GM21737 (cell line): ENCODE results near the gene SCN8A.

Experiments
- ATAC-seq: cut with Tn5 transposase; IDR thresholded peaks from one replicate; pipeline ENCODE4 v1.9.1; 2021; ENCODE audit warnings: mild to moderate bottlenecking, moderate library complexity; ENCODE audit not compliant: unreplicated experiment

Gene SCN8A

DNA sequence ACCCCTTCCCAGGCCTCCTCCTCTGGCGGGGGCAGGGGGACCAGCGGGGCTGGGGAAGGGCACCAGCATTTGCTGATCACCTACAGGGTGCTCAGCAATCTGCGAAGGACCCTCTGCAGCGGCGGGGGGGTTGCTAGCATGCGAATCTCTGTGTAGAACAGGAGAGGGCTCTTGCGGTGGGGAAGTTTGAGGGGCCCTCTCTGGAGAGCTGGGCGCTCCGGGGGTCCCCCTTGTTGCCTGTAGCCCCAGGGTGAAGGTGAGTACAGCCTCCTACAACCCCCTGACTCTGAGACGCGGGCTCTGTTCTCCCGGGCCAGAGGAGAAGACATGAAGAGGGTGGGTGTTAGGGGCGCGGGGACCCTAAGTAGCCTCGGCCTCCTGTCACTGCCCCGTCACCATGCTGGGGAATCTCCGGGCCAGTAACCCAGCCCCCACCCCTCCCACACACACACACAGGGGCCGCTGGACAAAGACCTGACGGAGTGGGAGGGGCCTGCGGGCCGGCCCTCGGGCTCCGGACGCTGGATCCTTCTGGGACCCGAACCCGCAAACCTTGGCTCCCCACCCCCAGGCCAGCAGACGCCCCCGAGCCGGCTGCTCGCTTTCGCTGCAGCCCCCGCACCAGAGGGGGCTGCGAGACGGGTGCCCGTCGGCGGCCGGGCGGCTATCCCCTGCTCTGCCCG, 256.8 kb downstream of the SCN8A start:
- no peak for ATAC-seq

DNA sequence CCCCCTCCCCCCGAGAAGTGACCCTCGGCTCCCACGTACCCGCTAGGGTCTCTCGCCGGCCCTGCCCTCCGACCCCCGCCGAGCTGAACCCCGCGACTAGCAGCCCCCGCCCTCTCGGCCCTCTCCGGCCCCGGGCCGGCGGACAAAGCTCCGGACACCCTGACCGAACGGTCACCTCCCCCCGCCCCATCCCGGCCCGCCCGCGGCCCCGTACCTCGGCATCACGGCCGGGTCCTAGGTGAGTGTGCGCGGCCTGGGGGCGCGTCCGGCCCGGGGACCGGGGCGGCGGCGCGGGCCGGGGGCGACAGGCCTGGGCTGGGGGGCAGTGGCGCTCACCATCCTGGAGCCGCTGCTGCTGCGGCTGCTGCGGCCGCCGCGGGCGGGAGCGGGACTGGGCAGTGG, 257.3 kb downstream of the SCN8A start, which contains the start of gene FIGNL2:
TSS of gene FIGNL2 (minus strand) at position 393 of the 402 bp plus-strand sequence. CDS start 26,305 bp downstream, outside the sequence.
- no peak for ATAC-seq

- no peak for ATAC-seq
Observed at GRCh38 chr12:51848841-51849735, 258.1 kb downstream of the SCN8A start.

DNA sequence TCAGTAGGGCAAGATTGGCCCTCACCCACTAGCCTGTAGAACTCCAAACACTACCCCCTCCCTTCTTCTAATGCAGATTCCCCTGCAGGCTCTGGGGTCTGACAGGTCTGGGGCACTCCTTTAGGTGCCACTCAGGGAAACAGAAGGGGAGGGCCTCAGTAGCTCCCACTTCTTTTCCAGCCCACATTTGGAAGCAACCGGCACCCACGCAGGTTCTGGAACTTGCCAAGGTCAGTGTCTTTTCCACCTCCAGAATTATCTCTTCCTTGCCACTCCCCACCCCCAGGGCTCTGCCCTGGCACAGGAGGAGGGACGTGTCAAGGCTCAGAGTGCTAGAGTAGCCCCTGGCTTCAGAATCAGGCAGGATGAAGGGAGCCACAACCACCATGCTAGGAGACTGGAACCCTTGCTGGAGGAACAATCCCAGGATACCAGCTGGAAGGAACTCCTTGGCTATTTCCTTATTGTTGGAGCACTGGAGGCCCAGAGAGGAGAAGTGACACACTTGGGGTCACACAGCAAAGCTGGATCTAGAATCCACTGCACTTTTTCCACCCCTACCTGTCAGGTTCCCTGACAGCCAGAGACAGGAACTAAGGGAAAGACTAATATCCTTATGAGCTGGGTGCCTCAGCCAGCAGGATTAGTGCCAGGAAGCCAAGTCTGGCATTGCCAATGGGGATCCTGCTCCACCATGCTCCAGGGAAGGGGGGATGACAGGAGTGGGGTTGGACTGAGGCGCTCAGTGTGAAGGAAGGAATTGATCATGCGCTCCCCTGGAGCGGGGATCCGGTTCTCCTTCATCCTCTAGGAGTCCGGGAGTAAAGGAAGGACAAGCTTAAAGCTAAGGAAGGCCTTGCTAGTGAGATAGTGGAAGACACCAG, 259.3 kb downstream of the SCN8A start:
- ATAC-seq: no peak

GRCh38 chr12:51850965-51851299, 259.9 kb downstream of the SCN8A start:
- ATAC-seq: no peak

GRCh38 chr12:51851413-51852124, 260.5 kb downstream of the SCN8A start:
- ATAC-seq: no peak

GRCh38 chr12:51852404-51853137, 261.5 kb downstream of the SCN8A start:
- ATAC-seq: no peak

DNA sequence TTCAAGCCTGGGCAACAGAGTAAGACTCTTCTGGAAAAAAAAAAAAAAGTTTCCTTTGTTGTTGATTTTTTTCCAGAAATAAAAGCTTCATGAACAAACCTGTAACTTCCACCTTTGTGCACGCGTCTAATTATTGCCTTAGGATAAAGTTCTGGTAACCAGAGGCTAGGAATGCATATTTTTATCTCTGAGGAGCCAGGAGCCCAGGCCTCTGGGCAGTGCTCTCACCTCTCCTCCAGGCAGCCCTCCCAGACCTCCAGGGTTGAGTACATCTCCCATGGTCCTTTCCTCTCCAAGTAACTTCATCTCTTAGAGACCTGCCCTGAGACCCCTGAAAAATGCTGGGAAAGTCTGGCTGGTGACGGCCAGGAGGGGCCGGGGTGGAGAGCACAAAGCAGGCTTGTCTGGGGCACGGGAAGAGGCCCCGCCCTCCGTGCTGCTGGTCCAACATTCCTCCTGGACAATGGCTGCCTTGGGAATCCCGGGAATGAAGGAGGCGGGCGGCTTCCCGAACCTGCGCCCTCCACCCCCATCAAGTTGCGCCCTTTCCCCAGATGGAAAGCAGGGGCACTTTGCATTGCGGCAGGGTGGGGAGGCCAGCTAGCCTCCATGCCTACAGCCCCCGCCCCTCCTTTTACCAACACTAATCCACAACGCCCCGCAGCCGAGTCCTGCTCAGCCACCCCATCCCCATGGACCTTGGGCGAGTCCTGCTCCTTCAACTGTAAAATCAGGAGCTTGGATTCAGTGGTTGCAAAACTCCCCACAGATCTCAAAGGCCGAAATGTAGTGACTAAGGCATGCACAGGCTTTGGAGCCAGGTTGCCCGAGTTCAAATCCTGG, 264.8 kb downstream of the SCN8A start:
- no peak for ATAC-seq

- ATAC-seq: no peak
Observed at GRCh38 chr12:51860986-51861385, 270.0 kb downstream of the SCN8A start.
